A673 (cell line): ENCODE data around the gene SLC14A1.

Experiments
- CTCF ChIP-seq: fragments of 300-800, 200-600 bp; sonication (generic); conservative IDR thresholded peaks from 2 replicates; pipeline ENCODE4 v1.5.1; 2017; ENCODE audit warnings: low read depth, mild to moderate bottlenecking, antibody characterized with exemption, low read length, moderate library complexity, mixed read lengths
- EZH2 ChIP-seq: fragments of 200-600 bp; sonication (generic); IDR thresholded peaks from 2 replicates; pipeline ENCODE4 v1.6.1; 2017; ENCODE audit warnings: borderline replicate concordance, low read depth, mild to moderate bottlenecking, mixed read lengths, antibody characterized with exemption, low read length; ENCODE audit not compliant: poor library complexity, severe bottlenecking

DNA sequence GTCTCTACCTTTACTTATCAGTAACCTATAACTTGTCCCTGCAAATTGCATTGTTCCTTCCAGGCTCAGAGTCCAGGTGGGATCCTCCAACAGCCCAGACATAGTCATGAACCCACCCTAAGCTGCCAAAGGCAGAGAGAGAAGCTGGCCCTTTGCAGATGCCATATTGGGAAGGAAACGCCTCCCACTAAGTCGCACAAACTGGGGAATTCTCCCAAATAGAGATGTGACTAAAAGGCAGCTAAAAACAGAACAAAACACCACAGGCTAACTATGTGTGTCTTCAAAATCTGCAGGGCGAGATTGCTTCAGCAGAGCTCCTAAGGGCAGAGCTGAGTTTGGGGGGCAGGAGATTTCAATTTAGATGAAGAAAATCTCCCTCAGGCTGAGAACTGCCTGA is 63.0 kb downstream of the SLC14A1 start:
- TF ChIP-seq CTCF (no peak), EZH2 (no peak)
